HL-60 (cell line): Measurements from ENCODE around the gene FGF13.

Source experiments
- POLR2AphosphoS5 ChIP-seq: IDR thresholded peaks from 2 replicates; pipeline ENCODE4 v1.6.1; 2012; ENCODE audit warnings: low read depth
- REST ChIP-seq: IDR thresholded peaks from 2 replicates; pipeline ENCODE4 v1.6.1; 2012; ENCODE audit warnings: low read depth; ENCODE audit not compliant: insufficient replicate concordance

- TF ChIP-seq POLR2AphosphoS5 = no peak
- no peak for TF ChIP-seq REST
These were observed 33.7 kb upstream of the FGF13 start for GRCh38 chrX:138745196-138745595.
